ENCODE data around the gene SYT7.
"Not testable (repeated sequence)": the region's sequence is repeated elsewhere in the genome, so short reads cannot be mapped to it uniquely, and the experiment has no call there.

Gene SYT7

GRCh38 chr11:61491736-61492395 is 89.0 kb downstream of the SYT7 start:
- DNase-seq: no peak

DNA sequence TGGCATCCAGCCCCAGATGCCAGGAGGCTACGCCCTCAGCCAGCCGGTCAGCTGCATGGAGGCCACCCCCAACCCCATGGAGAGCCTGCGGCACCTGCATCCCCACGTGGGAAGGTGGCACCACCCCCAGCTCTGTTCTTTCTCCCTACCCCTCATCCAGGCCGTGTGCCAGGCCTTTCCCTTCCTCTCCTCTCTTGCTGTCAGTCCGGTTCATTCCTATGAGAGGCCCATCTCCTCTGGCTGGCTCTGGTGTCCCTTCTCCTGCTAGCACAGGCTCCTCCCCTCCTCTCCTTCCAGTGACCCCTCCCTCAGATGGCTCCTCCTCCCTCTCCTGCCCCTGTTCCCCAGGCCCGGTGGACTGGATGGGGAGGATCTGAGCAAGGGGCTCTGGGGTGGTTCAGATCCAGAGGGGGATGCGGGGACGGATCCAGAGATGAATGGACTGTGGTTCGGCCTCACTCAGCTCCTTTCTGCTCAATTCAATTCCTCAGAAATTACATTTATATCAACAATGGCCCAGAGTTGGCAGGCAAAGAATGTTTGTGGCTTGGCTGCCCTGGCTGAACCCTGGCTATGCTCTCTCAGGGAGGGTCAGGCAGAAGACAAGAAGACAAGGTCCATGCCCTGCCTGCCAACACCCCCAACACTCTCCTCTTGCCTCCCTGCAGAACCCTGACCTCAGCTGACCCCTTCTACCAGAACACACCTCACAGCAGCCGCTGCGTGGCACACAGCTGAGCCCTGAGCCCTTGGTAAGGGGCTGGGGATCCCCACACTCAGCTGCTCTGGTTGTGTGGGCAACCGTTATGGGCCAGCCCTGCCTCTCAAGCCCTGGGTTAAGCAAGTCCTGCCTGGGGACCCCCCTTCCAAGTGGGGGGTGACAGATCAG is 90.8 kb downstream of the SYT7 start:
- DNase-seq: no peak

DNA sequence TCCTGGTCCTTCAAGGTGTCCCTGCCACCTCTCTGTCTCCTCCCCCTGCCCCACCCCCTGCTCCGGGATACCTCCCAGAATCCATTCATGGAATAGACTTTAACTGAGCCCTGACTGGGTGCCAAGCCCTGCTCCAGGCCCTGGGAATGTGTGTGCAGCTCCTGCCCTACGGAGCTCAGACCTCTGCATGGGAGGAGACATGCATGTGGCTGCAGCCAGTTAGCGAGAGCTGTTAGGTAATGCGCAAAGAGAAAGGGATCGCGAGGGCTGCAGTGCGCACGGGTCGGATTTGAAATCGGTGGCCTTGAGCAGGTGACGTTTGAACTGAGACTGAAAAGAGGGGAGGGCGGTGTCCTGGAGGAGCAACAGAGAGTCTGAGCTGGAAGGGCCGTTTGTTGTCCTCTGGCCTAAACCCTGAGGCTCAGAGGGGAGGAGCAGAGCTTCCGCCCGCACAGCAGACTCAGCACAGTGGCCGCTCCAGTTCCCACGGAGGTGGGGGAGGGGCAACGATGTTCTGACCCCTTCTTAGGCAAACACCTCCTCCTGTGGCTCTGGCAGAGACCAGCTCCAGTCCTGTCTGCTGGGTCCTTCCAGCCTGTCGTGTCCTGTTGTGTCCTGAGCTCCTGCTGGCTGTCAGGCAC is 92.1 kb downstream of the SYT7 start:
- no peak for DNase-seq

GRCh38 chr11:61487342-61488025 is 93.4 kb downstream of the SYT7 start:
- DNase-seq: no peak

GRCh38 chr11:61486779-61487178 is 94.1 kb downstream of the SYT7 start:
- DNase-seq: no peak

- DNase-seq: no peak
Observed at GRCh38 chr11:61486011-61486620, 94.8 kb downstream of the SYT7 start.

DNA sequence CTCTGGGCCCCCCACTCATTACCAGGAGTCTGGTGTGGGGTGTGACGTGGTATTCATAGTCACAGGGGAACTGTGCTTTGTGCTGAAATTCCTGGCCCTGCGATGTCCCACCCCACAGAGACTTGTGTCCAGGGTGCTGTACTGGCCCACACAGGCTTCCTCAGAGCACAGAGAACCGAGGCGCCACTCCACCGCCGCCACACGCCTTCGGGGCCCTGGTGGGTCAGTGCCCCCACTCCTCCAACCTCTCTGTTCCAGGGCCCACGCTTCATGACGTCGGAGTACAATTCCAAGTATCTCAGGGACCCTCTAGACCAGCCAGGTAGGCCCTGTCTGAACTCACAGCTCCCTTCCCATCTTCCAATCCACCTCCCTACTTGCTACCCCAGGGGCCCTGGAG is 95.8 kb downstream of the SYT7 start:
- DNase-seq: no peak

GRCh38 chr11:61484541-61484940 is 96.3 kb downstream of the SYT7 start:
- DNase-seq: no peak

DNA sequence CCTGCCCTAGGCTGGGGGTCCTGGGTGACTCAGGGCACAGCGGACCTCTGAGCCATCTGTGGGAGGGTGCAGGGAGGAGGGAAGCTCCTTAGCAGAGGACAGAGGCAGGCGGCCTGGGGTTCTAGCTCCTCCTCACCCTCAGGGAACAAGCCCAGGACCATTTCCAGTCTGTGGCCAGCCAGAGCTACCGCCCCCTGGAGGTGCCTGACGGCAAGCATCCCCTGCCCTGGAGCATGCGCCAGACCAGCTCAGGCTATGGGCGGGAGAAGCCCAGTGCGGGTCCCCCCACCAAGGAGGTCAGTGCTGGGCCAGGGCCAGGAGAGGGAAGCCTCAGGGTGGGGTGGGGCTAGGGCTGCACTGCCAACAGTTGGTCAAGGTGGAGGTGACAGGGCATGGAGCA is 98.4 kb downstream of the SYT7 start:
- DNase-seq: peak; percentile 44

GRCh38 chr11:61481806-61482205 is 99.1 kb downstream of the SYT7 start:
- no peak for DNase-seq

DNA sequence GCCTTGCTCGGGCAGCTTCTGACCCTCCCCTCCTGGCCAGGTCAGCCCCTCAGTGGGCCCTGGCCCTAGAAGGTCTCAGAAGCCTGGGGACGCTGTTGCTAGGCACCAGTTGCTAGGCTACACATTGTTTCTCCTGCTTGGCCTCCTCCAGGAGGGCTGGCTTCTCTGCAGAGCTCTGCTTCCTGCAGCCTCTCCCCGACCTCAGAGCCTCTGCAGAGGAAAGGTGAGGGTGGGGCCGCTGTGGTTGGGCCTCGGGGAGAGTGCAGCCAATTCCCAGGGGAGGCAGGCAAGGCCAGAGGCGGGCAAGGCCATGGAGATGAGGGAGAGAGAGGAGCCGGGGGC is 99.9 kb downstream of the SYT7 start:
- DNase-seq: no peak

- DNase-seq: no peak
Observed at GRCh38 chr11:61480261-61480993, 100.4 kb downstream of the SYT7 start.

DNA sequence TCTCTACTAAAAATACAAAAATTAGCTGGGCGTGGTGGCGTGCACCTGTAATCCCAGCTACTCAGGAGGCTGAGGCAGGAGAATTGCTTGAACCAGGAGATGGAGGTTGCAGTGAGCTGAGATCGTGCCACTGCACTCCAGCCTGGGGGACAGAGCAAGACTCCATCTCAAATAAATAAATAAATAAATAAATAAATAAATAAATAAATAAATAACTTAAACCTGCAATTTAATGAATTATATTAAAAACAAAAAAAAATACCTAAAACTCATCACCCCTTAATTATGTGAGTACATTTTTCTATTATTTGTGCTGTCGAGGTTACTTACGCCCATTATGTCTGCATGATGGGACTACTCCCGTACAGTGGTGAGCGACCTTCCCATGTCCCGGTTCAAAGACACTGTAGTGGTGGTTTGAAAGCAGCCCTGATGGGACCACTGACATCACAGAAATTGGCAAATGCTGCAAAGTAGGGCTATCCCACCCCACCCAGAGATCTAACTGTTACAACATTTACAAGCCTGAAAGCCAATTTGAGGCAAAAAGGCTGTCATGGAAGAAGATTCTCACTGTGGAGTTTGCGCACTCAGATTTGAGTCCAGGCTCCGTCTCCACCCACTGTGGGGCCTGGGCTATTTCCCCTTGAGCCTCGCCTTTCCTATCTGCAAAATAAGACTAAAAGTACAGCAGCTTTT is 101.4 kb downstream of the SYT7 start:
- DNase-seq: not testable (repeated sequence)

- peak; percentile 56 for DNase-seq
Observed at GRCh38 chr11:61477727-61478148, 103.1 kb downstream of the SYT7 start.

- no peak for DNase-seq
Observed at GRCh38 chr11:61477126-61477525, 103.8 kb downstream of the SYT7 start.

GRCh38 chr11:61476371-61476770 is 104.5 kb downstream of the SYT7 start:
- no peak for DNase-seq

DNA sequence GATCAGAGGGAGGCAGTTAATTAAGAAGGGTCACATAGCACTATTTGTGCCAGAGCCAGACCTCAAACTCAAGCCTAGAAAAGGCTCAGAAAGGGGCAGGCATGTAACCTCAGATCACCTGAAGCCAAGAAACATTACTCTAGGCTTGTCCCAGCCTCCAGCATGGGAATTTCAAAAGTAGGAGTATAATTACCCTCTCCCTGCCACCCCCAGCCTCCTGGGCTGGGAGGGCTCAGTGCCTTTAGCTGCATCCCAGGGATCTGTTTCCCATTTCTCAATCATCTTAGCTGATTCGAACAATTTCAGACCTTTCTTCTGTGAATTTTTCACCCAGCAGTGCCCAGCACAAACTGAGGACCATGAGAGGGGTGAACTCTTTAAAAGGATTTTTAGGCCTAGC is 105.4 kb downstream of the SYT7 start:
- DNase-seq: no peak

DNA sequence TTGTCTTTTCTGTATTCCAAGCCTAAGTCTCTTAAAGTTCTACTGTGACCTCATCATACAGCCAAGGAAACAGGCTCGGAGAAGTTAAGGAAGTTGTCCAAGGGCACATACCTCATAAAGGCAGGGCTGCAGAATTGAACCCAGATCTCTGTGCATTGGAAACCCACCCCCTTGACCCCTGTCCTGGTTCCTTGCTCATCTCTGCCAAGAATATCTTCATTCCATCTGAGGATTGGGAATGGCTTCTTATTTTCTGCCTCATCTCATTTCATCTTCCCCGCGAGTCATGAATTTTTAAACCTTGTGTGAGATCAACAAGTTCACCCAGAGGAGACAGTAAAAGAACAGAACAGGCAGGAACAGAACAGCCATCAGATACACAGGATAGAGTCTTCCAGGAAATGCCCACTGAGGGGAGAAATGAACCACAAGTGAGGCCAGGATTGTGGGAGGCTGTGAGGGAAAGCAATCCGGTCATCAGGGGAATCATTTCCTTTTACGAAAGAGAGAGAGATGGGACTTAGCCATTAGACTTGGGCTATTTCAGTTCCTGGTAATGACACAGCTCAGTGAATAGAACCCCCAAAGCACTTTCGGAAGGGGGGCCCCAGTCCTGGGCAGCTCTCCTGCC is 106.7 kb downstream of the SYT7 start:
- DNase-seq: no peak

- DNase-seq: no peak
Observed at GRCh38 chr11:61473370-61474012, 107.4 kb downstream of the SYT7 start.

- no peak for DNase-seq
Observed at GRCh38 chr11:61472868-61473267, 108.0 kb downstream of the SYT7 start.

DNA sequence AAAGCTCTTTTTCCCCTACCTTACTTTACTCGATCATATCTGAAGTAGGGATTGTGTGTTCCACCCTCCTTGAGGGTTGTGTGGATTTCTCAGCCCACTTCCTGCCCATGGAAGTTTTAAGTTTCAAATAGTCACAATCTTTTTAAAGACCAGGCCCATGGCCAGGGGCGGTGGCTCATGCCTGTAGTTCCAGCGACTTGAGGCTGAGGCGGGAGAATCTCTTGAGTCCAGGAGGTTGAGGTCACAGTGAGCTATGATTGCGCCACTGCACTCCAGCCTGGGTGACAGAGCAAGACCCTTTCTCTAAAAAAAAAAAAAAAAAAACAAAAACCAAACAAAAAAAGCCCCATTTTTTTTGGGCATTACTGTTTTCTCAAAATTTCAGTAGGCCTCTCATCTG is 108.6 kb downstream of the SYT7 start:
- no peak for DNase-seq

Measured in activated CD4-positive, alpha-beta T cell treated with anti-CD3 and anti-CD28 coated beads, Interleukin-2, Interleukin-6, amounts not matched to agents 100 ng/mL and 50 ng/mL, durations not matched to agents 16 hours and 8 hours (primary cell).